Activated CD8-positive, alpha-beta T cell treated with anti-CD3 and anti-CD28 coated beads for 36 hours (primary cell): Measurements from ENCODE around the gene KRT77. TPM values are rescaled to one million over a fixed set of nuclear protein-coding genes. Genes with fewer than 3 reads are reported as not detected.

ENCODE experiments used
- ATAC-seq: fragments of 200-7000 bp; cut with Tn5 transposase; one replicate; pipeline ENCODE4 v1.10.0; 2021; ENCODE audit warnings: mild to moderate bottlenecking, moderate library complexity
- CTCF ChIA-PET: fragments of 350-600 bp; sonication (Branson Sonifier 250); formaldehyde crosslinking; loops from one replicate; lab custom pipeline; 2021; ENCODE audit warnings: antibody characterized with exemption; lab: Charles Lee
- POLR2A ChIA-PET: fragments of 350-600 bp; sonication (Branson Sonifier 250); formaldehyde crosslinking; loops from one replicate; lab custom pipeline; 2021; ENCODE audit warnings: antibody characterized with exemption; lab: Charles Lee
- DNase-seq: peaks from one replicate; pipeline ENCODE4 v3.0.0-alpha.2; 2020
- H3K27ac Mint-ChIP-seq: one replicate; pipeline ENCODE4 v1.8.0; 2021; ENCODE audit warnings: mild to moderate bottlenecking, mixed read lengths
- H3K27me3 Mint-ChIP-seq: one replicate; pipeline ENCODE4 v1.8.0; 2021; ENCODE audit warnings: mixed read lengths
- H3K36me3 Mint-ChIP-seq: one replicate; pipeline ENCODE4 v1.8.0; 2021; ENCODE audit warnings: low read depth, mixed read lengths
- H3K4me1 Mint-ChIP-seq: one replicate; pipeline ENCODE4 v1.8.0; 2021; ENCODE audit warnings: low read depth, mixed read lengths
- H3K4me3 Mint-ChIP-seq: one replicate; pipeline ENCODE4 v1.8.0; 2021; ENCODE audit warnings: mild to moderate bottlenecking, moderate library complexity, mixed read lengths
- H3K9me3 Mint-ChIP-seq: one replicate; pipeline ENCODE4 v1.8.0; 2021; ENCODE audit warnings: mixed read lengths
- intact Hi-C: fragments of 100-400 bp; cut with micrococcal nuclease; formaldehyde crosslinking; loops from one replicate; pipeline ENCODE4 v1.10.0; 2022
- total RNA-seq, 2 experiments: library from RNA; stranded (reverse); gene quantifications; one replicate each; pipeline ENCODE4 v1.2.3, GENCODE V29; 2021
- TF ChIP-seq, protein P1 (sequence below): fragments of 200-600 bp; IDR thresholded peaks from one replicate; pipeline ENCODE4 v1.8.0; 2022; ENCODE audit warnings: antibody characterized with exemption, mild to moderate bottlenecking

KRT77 gene
- total RNA-seq, 2 experiments from 2014 or later, result not detected

DNA sequence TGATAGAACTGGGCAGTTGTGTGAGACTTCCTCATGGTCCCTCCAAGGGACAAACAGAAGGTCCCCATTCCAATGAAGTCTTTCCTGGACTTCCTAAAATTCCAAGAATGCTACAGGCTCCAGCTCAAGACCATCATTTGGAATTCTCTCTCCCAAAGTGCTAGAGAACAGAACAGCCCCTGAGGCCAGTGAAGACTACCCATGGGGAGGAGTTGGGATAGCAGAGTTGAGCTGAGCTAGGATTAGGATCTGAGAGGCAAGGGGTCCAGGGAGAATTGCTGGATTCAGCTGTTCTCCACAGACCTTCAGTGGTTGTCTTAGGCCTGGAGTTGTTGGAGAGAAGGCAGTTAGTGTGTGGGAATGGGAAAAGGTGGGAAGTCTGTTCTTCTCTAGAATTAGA lies 33.9 kb downstream of the KRT77 start:
- ATAC-seq, result no peak
- CTCF ChIA-PET, result interaction anchor here (1.0 kb wide), 1 partner anchor 87 kb away, joined by 3 read pairs; no protein-coding TSS in a partner anchor
- Mint-ChIP-seq H3K36me3 (no peaks in the 10 kb centered on the region), H3K27ac (no peak overlapping the region), H3K9me3 (no peaks in the 10 kb centered on the region), H3K4me3 (no peak overlapping the region), H3K4me1 (peaks cover 2% of the 10 kb centered on the region), H3K27me3 (no peaks in the 10 kb centered on the region)
- no peak for DNase-seq
- intact Hi-C loops, result no loop called here
- TF ChIP-seq, protein P1, sequence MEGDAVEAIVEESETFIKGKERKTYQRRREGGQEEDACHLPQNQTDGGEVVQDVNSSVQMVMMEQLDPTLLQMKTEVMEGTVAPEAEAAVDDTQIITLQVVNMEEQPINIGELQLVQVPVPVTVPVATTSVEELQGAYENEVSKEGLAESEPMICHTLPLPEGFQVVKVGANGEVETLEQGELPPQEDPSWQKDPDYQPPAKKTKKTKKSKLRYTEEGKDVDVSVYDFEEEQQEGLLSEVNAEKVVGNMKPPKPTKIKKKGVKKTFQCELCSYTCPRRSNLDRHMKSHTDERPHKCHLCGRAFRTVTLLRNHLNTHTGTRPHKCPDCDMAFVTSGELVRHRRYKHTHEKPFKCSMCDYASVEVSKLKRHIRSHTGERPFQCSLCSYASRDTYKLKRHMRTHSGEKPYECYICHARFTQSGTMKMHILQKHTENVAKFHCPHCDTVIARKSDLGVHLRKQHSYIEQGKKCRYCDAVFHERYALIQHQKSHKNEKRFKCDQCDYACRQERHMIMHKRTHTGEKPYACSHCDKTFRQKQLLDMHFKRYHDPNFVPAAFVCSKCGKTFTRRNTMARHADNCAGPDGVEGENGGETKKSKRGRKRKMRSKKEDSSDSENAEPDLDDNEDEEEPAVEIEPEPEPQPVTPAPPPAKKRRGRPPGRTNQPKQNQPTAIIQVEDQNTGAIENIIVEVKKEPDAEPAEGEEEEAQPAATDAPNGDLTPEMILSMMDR, result no peak
- POLR2A ChIA-PET, result no interaction called here

DNA sequence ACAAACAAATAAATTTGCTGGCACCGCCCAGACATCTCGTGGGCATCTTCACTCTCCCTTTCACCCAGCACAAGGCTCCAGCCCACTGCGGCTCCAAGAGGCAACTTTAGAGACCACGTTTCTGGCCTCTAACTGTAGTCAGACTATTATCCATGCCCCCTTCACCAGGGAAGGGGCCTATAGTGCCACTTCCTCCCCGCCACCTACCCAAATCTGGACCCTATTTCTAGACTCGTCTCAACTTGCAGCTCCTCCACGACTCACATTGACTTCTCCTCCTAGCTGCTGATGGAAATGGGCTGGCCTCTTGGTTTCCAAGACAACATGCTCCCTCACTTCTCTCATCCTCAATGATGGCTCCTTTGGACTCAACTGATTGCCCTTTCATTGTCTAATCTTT lies 35.4 kb downstream of the KRT77 start:
- Mint-ChIP-seq H3K4me1 (no peaks in the 10 kb centered on the region), H3K36me3 (no peaks in the 10 kb centered on the region), H3K27ac (no peak overlapping the region), H3K27me3 (no peaks in the 10 kb centered on the region), H3K4me3 (no peak overlapping the region), H3K9me3 (no peaks in the 10 kb centered on the region)
- intact Hi-C loops, result no loop called here
- CTCF ChIA-PET, result interaction anchor here (1.0 to 4.3 kb wide), 3 partner anchors 7 to 212 kb away, joined by 3 to 16 read pairs (median 8); no protein-coding TSS in a partner anchor
- DNase-seq (no peak), ATAC-seq (no peak)
- TF ChIP-seq, protein P1, result no peak
- POLR2A ChIA-PET, result interaction anchor here (0.7 kb wide), 1 partner anchor 995 kb away, joined by 4 read pairs; no protein-coding TSS in a partner anchor

GRCh38 chr12:52667509-52667908 lies 35.8 kb downstream of the KRT77 start:
- no peaks in the 10 kb centered on the region for H3K27me3 Mint-ChIP-seq
- H3K9me3 Mint-ChIP-seq, result no peaks in the 10 kb centered on the region
- no peak overlapping the region for H3K27ac Mint-ChIP-seq
- no peak for DNase-seq
- ATAC-seq, result no peak
- intact Hi-C loops, result no loop called here
- POLR2A ChIA-PET, result no interaction called here
- no peaks in the 10 kb centered on the region for H3K4me1 Mint-ChIP-seq
- no peak overlapping the region for H3K4me3 Mint-ChIP-seq
- CTCF ChIA-PET, result interaction anchor here (0.7 to 4.3 kb wide), 4 partner anchors 8 to 213 kb away, joined by 3 to 16 read pairs (median 7); no protein-coding TSS in a partner anchor
- TF ChIP-seq, protein P1, result no peak
- no peaks in the 10 kb centered on the region for H3K36me3 Mint-ChIP-seq

DNA sequence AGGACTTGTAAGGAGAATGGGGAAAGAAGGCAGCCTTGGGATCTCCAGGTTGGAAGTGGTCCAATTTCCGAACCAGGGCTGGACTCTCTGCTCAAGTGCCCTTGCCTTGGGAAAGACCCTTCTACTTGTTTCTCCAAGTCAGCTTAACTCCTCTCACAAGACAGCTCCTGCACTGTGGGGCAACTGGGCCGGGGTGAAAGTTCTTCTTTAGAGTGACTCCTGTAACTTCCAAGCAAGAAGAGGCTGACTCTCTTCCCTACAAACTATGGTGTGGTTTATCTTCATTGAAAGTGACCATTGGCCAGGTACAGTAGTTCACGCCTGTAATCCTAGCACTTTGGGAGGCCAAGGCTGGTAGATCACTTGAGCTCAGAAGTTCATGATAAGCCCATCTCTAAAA lies 36.9 kb downstream of the KRT77 start:
- TF ChIP-seq, protein P1, result no peak
- ChIA-PET CTCF (interaction anchor here (1.8 to 4.3 kb wide), 3 partner anchors 9 to 218 kb away, joined by 8 to 16 read pairs (median 8); no protein-coding TSS in a partner anchor), POLR2A (no interaction called here)
- H3K9me3 Mint-ChIP-seq, result no peaks in the 10 kb centered on the region
- H3K36me3 Mint-ChIP-seq, result no peaks in the 10 kb centered on the region
- no peaks in the 10 kb centered on the region for H3K27me3 Mint-ChIP-seq
- H3K27ac Mint-ChIP-seq, result no peak overlapping the region
- intact Hi-C loops, result no loop called here
- peaks cover 4% of the 10 kb centered on the region for H3K4me1 Mint-ChIP-seq
- ATAC-seq (no peak), DNase-seq (no peak)
- no peak overlapping the region for H3K4me3 Mint-ChIP-seq

GRCh38 chr12:52663420-52663819 lies 39.9 kb downstream of the KRT77 start:
- no peaks in the 10 kb centered on the region for H3K36me3 Mint-ChIP-seq
- no peak overlapping the region for H3K4me3 Mint-ChIP-seq
- no peak overlapping the region for H3K27ac Mint-ChIP-seq
- POLR2A ChIA-PET, result no interaction called here
- CTCF ChIA-PET, result interaction anchor here (1.0 to 4.3 kb wide), 5 partner anchors 17 to 221 kb away, joined by 3 to 16 read pairs (median 5); partner anchors contain the start of gene KRT1
- intact Hi-C loops, result no loop called here
- ATAC-seq (no peak), DNase-seq (no peak)
- H3K4me1 Mint-ChIP-seq, result peaks cover 4% of the 10 kb centered on the region
- TF ChIP-seq, protein P1, result no peak
- no peaks in the 10 kb centered on the region for H3K9me3 Mint-ChIP-seq
- H3K27me3 Mint-ChIP-seq, result no peaks in the 10 kb centered on the region
